ENCODE results near the gene INTS7.

GRCh38 chr1:212078826-212079225 is 43.5 kb upstream of the INTS7 start:
- TF ChIP-seq CTCF (optimal IDR thresholded peaks at IDR 0.05 in 1 of 3, IDR thresholded peaks at IDR 0.05 in 1 of 3, conservative IDR thresholded peaks at IDR 0.05 in 1 of 3; ENCODE audit: extremely low read depth in 1 of 3, insufficient read depth in 2 of 3, low read length in 3 of 3) (no peak), EZH2 (IDR thresholded peaks at IDR 0.05; ENCODE audit: low read length) (no peak)
